Panc1 (cell line): ENCODE results near the gene PCDHGA1. TPM values are rescaled to one million over a fixed set of nuclear protein-coding genes. Genes with fewer than 3 reads are reported as not detected.
"Not testable (repeated sequence)": the region's sequence is repeated elsewhere in the genome, so short reads cannot be mapped to it uniquely, and the experiment has no call there.

Experiments
- ATAC-seq: fragments of 200-7000 bp; cut with Tn5 transposase; 2 replicates; pipeline ENCODE4 v1.9.1; 2020; ENCODE audit warnings: mild to moderate bottlenecking, moderate library complexity
- BruUV-seq: library from RNA; stranded (reverse); fragments of 400-500 nt; replicated peaks from 2 replicates; lab custom pipeline; 2021; lab: Mats Ljungman, UMichigan
- CTCF ChIA-PET: fragments of 300-600 bp; sonication (Branson Sonifier 250); formaldehyde crosslinking; loops from one replicate; lab custom pipeline; 2022; ENCODE audit warnings: antibody characterized with exemption; lab: Charles Lee
- POLR2A ChIA-PET: fragments of 300-600 bp; sonication (Branson Sonifier 250); formaldehyde crosslinking; loops from one replicate; lab custom pipeline; 2022; ENCODE audit warnings: antibody characterized with exemption; lab: Charles Lee
- DNase-seq: peaks from one replicate; pipeline ENCODE4 v3.0.0-alpha.2; 2010; ENCODE audit warnings: low read depth, low spot score
- H3K27ac ChIP-seq: 2 replicates; pipeline ENCODE4 v1.5.1; 2011; ENCODE audit warnings: mild to moderate bottlenecking, low read length, inconsistent platforms
- H3K27me3 ChIP-seq: fragments of 200-500 bp; sonication (Bioruptor generic); 2 replicates; pipeline ENCODE4 v1.6.0; 2014; ENCODE audit warnings: low read length, inconsistent platforms; ENCODE audit not compliant: control insufficient read depth, insufficient read depth
- H3K36me3 ChIP-seq: fragments of 200-500 bp; sonication (Bioruptor generic); 2 replicates; pipeline ENCODE4 v1.5.1; 2014; ENCODE audit warnings: inconsistent platforms, mild to moderate bottlenecking, low read length, moderate library complexity; ENCODE audit not compliant: control insufficient read depth, insufficient read depth
- H3K4me1 ChIP-seq: 2 replicates; pipeline ENCODE4 v1.5.1; 2011; ENCODE audit warnings: inconsistent platforms, mild to moderate bottlenecking, low read length, moderate library complexity; ENCODE audit not compliant: control insufficient read depth, insufficient read depth
- H3K4me3 ChIP-seq, 2 experiments: 2 replicates each; pipeline ENCODE4 v1.5.1; 2011 to 2012; ENCODE audit warnings: low read depth in 2 of 2, low read length in 2 of 2, mild to moderate bottlenecking in 2 of 2, inconsistent platforms in 1 of 2, moderate library complexity in 1 of 2
- H3K9me3 ChIP-seq: fragments of 200-500 bp; sonication (Bioruptor generic); 2 replicates; pipeline ENCODE4 v1.5.1; 2014; ENCODE audit warnings: low read depth, mild to moderate bottlenecking, inconsistent platforms, low read length, moderate library complexity; ENCODE audit not compliant: control insufficient read depth, insufficient read depth
- CTCF ChIP-seq: fragments of 450-650 bp; IDR thresholded peaks from 2 replicates; pipeline ENCODE4 v1.5.1; 2017; ENCODE audit warnings: mild to moderate bottlenecking
- POLR2AphosphoS5 ChIP-seq: IDR thresholded peaks from 2 replicates; pipeline ENCODE4 v1.6.1; 2012; ENCODE audit warnings: mild to moderate bottlenecking, low read depth, low read length, moderate library complexity
- REST ChIP-seq, 2 experiments: IDR thresholded peaks; 2 replicates each; pipeline ENCODE4 v1.6.1; 2011 to 2012; ENCODE audit warnings: low read depth in 2 of 2, control low read depth in 1 of 2, low read length in 1 of 2, mild to moderate bottlenecking in 1 of 2, moderate library complexity in 1 of 2; ENCODE audit not compliant: insufficient read depth in 1 of 2
- SIN3A ChIP-seq: IDR thresholded peaks from 2 replicates; pipeline ENCODE4 v1.6.1; 2012; ENCODE audit warnings: low read depth, mild to moderate bottlenecking, low read length, moderate library complexity, borderline replicate concordance; ENCODE audit not compliant: insufficient read depth
- TCF7L2 ChIP-seq: IDR thresholded peaks from 2 replicates; pipeline ENCODE4 v1.6.1; 2011; ENCODE audit warnings: mild to moderate bottlenecking, low read depth, low read length, inconsistent platforms
- in situ Hi-C: cut with HindIII; loops from 2 replicates; pipeline ENCODE4 v1.10.0; 2016; ENCODE audit warnings: low sequenced_read_pairs, low pct_unique_long_range_greater_than_20kb
- intact Hi-C: fragments of 100-400 bp; cut with micrococcal nuclease; formaldehyde crosslinking; loops from one replicate; pipeline ENCODE4 v1.10.0; 2022; ENCODE audit not compliant: unreplicated experiment
- total RNA-seq: library from RNA; stranded (reverse); gene quantifications from one replicate; pipeline ENCODE4 v1.2.1, GENCODE V29; 2021; ENCODE audit not compliant: unreplicated experiment

The PCDHGA1 gene
- total RNA-seq, 1 experiment from 2014 or later = 0.92 TPM

GRCh38 chr5:141430332-141431113 lies 100.2 kb downstream of the PCDHGA1 start, which contains the start of gene PCDHGA12:
Gene PCDHGA12, plus strand, starts transcription at chr5:141430507. Its CDS starts 253 bp downstream, at chr5:141430760.
- no peak for ATAC-seq
- ChIA-PET CTCF (interaction anchor here (0.6 to 1.2 kb wide), 4 partner anchors 13 to 133 kb away, joined by 3 to 4 read pairs (median 4); partner anchors contain the start of genes PCDHGA10 and PCDHGB7), POLR2A (interaction anchor here (0.7 kb wide), 1 partner anchor 159 kb away, joined by 8 read pairs; no protein-coding TSS in a partner anchor)
- no peak for DNase-seq
- intact Hi-C loops (no loop called here), in situ Hi-C loops (no loop called here)
- no TSS peak for BruUV-seq
- Histone ChIP-seq H3K36me3 (no peaks in the 10 kb centered on the region), H3K9me3 (peaks cover 6% of the 10 kb centered on the region; the same call in 1 of the 2 replicates), H3K4me1 (no peaks in the 10 kb centered on the region), H3K4me3 (no peak within 1 kb of the TSS), H3K27ac (no peak within 1 kb of the TSS), H3K27me3 (no peaks in the 10 kb centered on the region)
- TF ChIP-seq REST (IDR thresholded peaks at IDR 0.05; ENCODE audit: insufficient read depth in 1 of 2, low read depth in 2 of 2, low read length in 1 of 2) (no peak), POLR2AphosphoS5 (no peak), TCF7L2 (no peak), CTCF (no peak), SIN3A (no peak)

DNA sequence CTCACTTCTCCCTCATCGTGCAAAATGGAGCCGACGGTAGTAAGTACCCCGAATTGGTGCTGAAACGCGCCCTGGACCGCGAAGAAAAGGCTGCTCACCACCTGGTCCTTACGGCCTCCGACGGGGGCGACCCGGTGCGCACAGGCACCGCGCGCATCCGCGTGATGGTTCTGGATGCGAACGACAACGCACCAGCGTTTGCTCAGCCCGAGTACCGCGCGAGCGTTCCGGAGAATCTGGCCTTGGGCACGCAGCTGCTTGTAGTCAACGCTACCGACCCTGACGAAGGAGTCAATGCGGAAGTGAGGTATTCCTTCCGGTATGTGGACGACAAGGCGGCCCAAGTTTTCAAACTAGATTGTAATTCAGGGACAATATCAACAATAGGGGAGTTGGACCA lies 101.0 kb downstream of the PCDHGA1 start:
- DNase-seq (no peak), ATAC-seq (no peak)
- ChIA-PET CTCF (interaction anchor here (0.6 kb wide), 1 partner anchor 37 kb away, joined by 4 read pairs; no protein-coding TSS in a partner anchor), POLR2A (no interaction called here)
- BruUV-seq = no TSS peak
- no peaks in the 10 kb centered on the region for H3K4me1 ChIP-seq
- TF ChIP-seq POLR2AphosphoS5 = no peak
- TF ChIP-seq SIN3A = no peak
- TF ChIP-seq CTCF = no peak
- no peak for TF ChIP-seq TCF7L2
- no peak for TF ChIP-seq REST (IDR thresholded peaks at IDR 0.05; ENCODE audit: insufficient read depth in 1 of 2, low read depth in 2 of 2, low read length in 1 of 2)
- no peaks in the 10 kb centered on the region for H3K36me3 ChIP-seq
- H3K9me3 ChIP-seq = peaks cover 3% of the 10 kb centered on the region; the same call in 1 of the 2 replicates
- intact Hi-C loops = no loop called here
- H3K27me3 ChIP-seq = no peaks in the 10 kb centered on the region
- no peak overlapping the region for H3K27ac ChIP-seq
- no peak overlapping the region for H3K4me3 ChIP-seq
- in situ Hi-C loops = no loop called here

DNA sequence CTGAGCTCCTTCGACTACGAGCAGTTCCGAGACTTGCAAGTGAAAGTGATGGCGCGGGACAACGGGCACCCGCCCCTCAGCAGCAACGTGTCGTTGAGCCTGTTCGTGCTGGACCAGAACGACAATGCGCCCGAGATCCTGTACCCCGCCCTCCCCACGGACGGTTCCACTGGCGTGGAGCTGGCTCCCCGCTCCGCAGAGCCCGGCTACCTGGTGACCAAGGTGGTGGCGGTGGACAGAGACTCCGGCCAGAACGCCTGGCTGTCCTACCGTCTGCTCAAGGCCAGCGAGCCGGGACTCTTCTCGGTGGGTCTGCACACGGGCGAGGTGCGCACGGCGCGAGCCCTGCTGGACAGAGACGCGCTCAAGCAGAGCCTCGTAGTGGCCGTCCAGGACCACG lies 102.0 kb downstream of the PCDHGA1 start:
- H3K9me3 ChIP-seq, POLR2A ChIA-PET, ATAC-seq, in situ Hi-C loops, H3K27me3 ChIP-seq, H3K4me1 ChIP-seq, H3K36me3 ChIP-seq, CTCF ChIA-PET, H3K27ac ChIP-seq, DNase-seq, BruUV-seq, H3K4me3 ChIP-seq, intact Hi-C loops: not testable (repeated sequence)
